Activated naive CD4-positive, alpha-beta T cell treated with anti-CD3 and anti-CD28 coated beads, Interleukin-2, amount 50 U/mL, for 16 hours (primary cell): ENCODE results near the gene LPA.

Experiments used
- DNase-seq: peaks from one replicate; pipeline ENCODE4 v3.0.0-alpha.2; 2020

Gene LPA

DNA sequence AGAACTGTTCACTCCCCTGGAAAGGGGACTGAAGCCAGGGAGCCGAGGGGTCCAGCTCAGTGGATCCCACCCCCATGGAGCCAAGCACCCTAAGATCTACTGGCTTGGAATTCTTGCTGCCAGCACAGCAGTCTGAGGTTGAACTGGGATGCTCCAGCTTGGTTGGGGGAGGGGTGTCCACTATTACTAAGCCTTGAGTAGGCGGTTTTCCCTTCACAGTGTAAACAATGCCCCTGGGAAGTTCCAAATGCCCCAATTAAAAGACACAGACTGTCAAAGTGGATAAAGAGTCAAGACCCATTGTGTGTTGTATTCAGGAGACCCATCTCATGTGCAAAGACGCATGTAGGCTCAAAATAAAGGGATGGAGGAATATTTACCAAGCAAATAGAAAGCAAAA is 150.2 kb downstream of the LPA start:
- no peak for DNase-seq

DNA sequence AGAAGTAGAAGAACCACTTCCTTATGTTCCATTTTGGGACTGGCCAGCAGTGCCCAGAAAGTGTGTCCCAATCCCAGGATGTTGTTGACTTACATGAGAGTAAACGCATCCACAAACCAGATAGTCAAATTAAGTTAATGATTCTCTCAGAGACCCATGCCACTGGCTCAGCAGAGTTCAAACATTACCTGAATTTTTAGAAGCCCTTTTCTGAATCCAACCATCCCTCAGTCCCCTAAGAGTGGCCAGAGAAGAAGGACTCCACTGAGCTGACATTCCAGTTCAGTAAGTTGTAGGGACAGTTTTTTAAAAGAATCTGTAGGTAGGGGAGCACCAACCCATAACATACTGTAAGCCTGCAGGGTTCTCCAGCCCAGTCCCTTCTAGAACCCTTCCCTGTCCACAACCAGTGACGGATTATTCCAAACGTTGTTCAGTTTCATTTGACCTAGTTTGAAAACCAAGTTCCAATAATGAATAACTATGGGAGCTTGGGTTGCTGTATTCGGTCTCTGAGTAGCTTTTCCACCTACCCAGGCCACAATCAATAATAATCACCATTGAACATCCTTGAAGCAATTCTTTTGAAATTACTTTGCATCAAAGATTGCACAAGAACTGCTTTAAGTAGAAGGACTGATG is 153.0 kb downstream of the LPA start:
- no peak for DNase-seq

DNA sequence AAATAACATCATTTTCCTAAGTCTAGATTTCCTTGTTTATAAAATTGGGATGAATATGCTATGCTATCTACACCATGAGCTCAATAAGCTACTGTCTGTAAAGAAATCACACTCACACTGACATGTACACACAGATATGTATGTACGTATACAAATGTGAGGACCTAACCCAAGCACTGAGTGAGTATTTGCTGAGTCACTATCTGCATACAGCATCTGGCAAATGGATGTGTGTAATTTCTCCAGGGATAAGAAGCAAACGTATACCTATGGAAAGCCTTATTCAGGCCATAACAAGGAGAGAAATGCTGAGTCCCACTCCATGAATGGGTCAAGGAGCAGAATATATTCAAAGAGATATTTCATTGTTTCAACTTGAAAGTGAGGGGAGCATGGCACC is 153.9 kb downstream of the LPA start:
- DNase-seq: no peak

DNA sequence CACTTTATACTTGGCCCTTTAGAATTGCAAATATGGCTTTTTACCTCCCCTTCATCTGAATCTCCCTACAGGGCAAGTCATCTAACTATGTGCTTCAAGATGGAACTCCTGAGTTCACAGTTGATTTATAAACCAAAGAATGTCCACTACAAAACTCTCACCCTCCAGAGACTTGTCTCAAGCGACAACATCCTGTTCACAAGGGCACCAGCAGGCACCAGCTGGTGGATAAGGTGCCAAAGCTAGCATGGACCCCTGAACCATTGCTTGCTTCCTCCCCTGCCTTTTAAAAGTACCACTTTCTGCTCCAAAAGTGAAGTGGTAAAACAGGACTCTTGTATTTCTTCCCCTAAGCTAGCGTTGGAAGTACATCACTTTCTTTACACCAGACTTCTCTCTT is 154.5 kb downstream of the LPA start:
- no peak for DNase-seq

DNA sequence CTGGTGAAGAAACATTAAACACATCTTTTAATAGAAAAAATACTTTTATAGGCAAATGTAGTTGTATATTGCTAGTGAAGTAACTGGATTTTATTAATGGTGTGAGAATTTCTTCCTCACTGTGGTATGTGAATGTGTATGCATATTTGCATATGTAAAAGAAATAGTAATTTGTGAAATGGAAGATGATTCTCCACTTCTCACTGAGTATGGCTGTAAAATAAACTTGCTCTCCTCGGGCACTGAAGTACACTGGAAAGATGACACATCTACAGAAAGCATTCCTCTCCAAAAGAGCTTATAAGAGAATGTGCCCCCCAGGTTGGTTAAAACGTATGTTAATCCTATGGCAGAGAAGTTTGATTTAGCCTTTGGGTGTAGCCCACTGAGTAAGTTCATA is 155.5 kb downstream of the LPA start:
- DNase-seq: no peak

DNA sequence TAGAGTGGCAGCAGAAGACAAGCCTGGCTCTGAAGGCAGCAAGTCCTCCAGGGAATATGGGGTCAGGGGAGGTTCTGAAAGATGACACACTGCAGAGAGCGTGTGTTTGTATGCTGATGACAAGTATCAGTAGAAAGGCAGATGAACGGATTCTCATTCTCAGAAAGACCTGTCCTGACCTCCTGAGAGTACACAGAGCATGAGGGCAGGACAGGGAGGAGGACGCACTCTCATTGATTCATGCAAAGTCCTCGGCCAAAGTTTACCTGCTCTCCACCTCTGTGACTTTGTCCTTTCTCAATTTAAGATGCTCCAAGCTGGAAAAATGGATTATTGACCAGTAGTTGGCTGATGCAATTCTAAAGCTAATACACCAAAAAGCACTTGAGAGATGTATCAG is 156.7 kb downstream of the LPA start:
- no peak for DNase-seq

DNA sequence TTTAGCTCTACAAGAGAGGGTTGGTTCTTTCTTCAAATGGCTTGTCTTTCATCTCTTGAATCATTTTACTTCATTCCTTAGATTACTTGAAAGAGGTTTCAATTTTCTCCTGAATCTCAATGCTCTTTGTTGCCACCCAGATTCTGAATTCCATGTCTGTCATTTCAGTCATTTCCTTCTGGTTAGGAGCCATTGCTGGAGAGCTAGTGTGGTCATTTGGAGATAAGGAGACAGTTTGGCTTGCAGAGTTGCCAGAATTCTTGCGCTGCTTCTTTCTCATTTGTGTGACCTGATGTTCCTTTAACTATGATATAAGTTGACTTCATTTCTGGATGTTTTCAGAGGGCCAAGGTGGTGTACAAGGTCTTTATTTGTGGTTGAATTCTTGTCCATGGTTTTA is 158.1 kb downstream of the LPA start:
- no peak for DNase-seq

DNA sequence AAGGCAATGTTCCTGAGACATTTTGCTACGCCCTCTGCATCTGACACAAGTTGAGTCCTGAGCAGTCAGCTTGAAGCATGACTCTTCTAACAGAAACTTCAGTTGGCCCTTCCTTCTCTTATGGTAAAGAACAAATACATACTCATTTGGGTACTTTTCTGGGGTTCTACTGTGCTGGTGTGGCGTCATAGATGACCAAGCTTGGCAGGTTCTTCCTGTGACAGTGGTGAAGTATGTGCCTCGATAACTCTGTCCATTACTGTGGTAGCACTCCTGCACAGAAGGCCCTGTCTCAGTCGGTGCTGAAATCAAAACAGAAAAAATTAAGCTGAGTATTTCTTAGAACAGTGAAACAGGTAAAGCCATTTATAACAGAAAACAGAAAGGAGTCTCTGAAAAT is 163.4 kb downstream of the LPA start:
- no peak for DNase-seq

DNA sequence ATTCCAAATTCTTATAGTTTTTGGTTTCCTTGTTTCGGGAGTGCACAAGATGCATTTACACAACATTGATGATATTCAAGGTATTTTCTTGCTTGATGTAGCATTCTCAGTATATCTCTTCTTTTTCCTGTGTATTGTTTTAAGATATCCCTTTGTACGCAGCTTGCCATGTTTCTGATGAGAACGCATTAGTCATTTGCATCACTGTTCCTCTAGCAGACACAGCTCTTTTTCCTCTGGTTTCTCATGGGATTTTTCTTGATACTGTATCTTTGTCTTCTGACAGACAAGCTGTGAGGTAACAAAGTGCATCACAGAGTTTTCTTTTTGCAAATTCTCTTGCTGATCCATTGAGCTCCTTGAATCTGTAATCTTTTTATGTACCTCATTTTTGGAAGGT is 169.5 kb downstream of the LPA start:
- no peak for DNase-seq

DNA sequence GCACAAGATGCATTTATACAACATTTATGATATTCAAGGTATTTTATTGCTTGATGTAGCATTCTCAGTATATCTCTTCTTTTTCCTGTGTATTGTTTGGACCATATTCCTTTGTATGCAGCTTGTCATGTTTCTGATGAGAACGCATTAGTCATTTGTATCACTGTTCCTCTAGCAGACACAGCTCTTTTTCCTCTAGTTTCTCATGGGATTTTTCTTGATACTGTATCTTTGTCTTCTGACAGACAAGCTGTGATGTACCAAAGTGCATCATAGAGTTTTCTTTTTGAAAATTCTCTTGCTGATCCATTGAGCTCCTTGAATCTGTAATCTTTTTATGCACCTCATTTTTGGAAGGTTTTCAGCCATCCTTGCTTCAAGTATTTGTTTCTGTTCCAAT is 175.0 kb downstream of the LPA start:
- no peak for DNase-seq

DNA sequence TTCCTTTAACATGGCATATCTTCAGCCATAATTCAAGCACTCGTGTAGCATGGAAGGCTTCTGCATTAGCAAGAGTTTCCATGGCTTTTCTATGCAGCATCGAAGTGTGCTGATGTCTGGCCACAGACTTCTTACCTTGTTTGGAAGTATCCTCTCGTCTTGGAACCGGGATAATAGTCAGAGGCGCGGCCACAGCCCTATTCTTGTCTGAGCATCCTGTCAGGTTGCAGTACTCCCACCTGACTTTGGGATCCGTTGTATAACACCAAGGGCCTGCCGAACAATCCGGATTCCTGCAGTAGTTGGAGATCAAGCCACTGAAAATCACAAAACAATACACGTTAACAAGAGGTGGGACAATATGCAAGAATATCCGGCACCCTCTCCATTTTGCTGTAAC is 177.0 kb downstream of the LPA start:
- no peak for DNase-seq
